Thyroid gland (tissue), 4 donors: ENCODE results near the gene WDR3. TPM values are rescaled to one million over a fixed set of nuclear protein-coding genes. Genes with fewer than 3 reads are reported as not detected.

ENCODE experiments used
- DNase-seq, 2 donors: peaks; one replicate each; pipeline ENCODE4 v3.0.0-alpha.2; 2019
- H3K27ac ChIP-seq, 3 donors: fragments of 200-600 bp; sonication (generic); 1 replicate in 2 of 3; 2 replicates in 1 of 3; pipeline ENCODE4 v1.5.1; 2016 to 2019; ENCODE audit warnings: mild to moderate bottlenecking in 1 of 3, moderate library complexity in 1 of 3
- H3K27me3 ChIP-seq: fragments of 200-600 bp; sonication (generic); one replicate; pipeline ENCODE4 v1.5.1; 2019
- H3K36me3 ChIP-seq, 2 donors: fragments of 200-600 bp; sonication (generic); one replicate each; pipeline ENCODE4 v1.5.1; 2016 to 2019
- H3K4me1 ChIP-seq, 2 donors: fragments of 200-600 bp; sonication (generic); one replicate each; pipeline ENCODE4 v1.5.1; 2017 to 2019
- H3K4me3 ChIP-seq, 3 donors: fragments of 200-600 bp; sonication (generic); replicated peaks in 1 of 3; 1 replicate in 2 of 3; 2 replicates in 1 of 3; pipeline ENCODE4 v1.5.1; 2016; ENCODE audit warnings: mild to moderate bottlenecking in 1 of 3
- H3K9me3 ChIP-seq: fragments of 200-600 bp; sonication (generic); one replicate; pipeline ENCODE4 v1.5.1; 2017
- CTCF ChIP-seq, 6 experiments: fragments of 200-600 bp in 3 of 6; fragments of 450-650 bp in 3 of 6; sonication (generic) in 3 of 6; IDR thresholded peaks; one replicate each; pipeline ENCODE4 v1.5.1; 2016 to 2019; ENCODE audit warnings: antibody characterized with exemption in 6 of 6, mild to moderate bottlenecking in 2 of 6, inconsistent platforms in 1 of 6, moderate library complexity in 1 of 6
- POLR2A ChIP-seq, 2 donors: fragments of 450-650 bp; IDR thresholded peaks; one replicate each; pipeline ENCODE4 v1.6.1; 2017; ENCODE audit warnings: antibody characterized with exemption in 2 of 2, mild to moderate bottlenecking in 2 of 2, moderate library complexity in 1 of 2
- WGBS, 2 donors: methylation state at CpG; one replicate each; pipeline ENCODE4 v1.1.5; 2017; 5-methylcytosine and 5-hydroxymethylcytosine counted together
- intact Hi-C: fragments of 100-400 bp; cut with DNase I; formaldehyde crosslinking; loops from one replicate; pipeline ENCODE4 v1.15.1; 2023
- total RNA-seq, 4 donors: library from RNA; depleted of rRNA; stranded (reverse); fragments of >200 nt; gene quantifications; one replicate each; pipeline ENCODE4 v1.2.3, GENCODE V29; 2016

Gene WDR3
- total RNA-seq, 4 donors from 2014 or later = 7.0 to 22.2 (median 19.1) TPM

GRCh38 chr1:118007391-118007790 lies 77.9 kb downstream of the WDR3 start:
- no peak for TF ChIP-seq POLR2A (IDR thresholded peaks at IDR 0.05)
- no peak for TF ChIP-seq CTCF (IDR thresholded peaks at IDR 0.05)
- DNase-seq = no peak

GRCh38 chr1:118008011-118008410 lies 78.5 kb downstream of the WDR3 start:
- no peak for TF ChIP-seq CTCF (IDR thresholded peaks at IDR 0.05)
- no peak for TF ChIP-seq POLR2A (IDR thresholded peaks at IDR 0.05)
- H3K27ac ChIP-seq = no peak overlapping the region
- WGBS, 2 donors = 87 to 92% methylated on average over 7 of the region's 7 CpGs
- no peaks in the 10 kb centered on the region for H3K4me1 ChIP-seq
- no peaks in the 10 kb centered on the region for H3K36me3 ChIP-seq
- no peaks in the 10 kb centered on the region for H3K27me3 ChIP-seq
- no peak for DNase-seq
- intact Hi-C loops = no loop called here
- H3K4me3 ChIP-seq = no peak overlapping the region
- H3K9me3 ChIP-seq = no peaks in the 10 kb centered on the region

More at GRCh38 chr1:118007391-118007790, 77.9 kb downstream of the WDR3 start:
- Histone ChIP-seq H3K4me3 (no peak overlapping the region), H3K4me1 (no peaks in the 10 kb centered on the region), H3K9me3 (no peaks in the 10 kb centered on the region), H3K36me3 (no peaks in the 10 kb centered on the region), H3K27me3 (no peaks in the 10 kb centered on the region), H3K27ac (no peak overlapping the region)
- 87 to 93% methylated on average over 2 of the region's 2 CpGs for WGBS, 2 donors
- intact Hi-C loops = no loop called here

GRCh38 chr1:118012515-118013124 lies 83.1 kb downstream of the WDR3 start:
- intact Hi-C loops = no loop called here
- Histone ChIP-seq H3K27me3 (no peaks in the 10 kb centered on the region), H3K36me3 (no peaks in the 10 kb centered on the region), H3K4me3 (no peak overlapping the region), H3K4me1 (no peaks in the 10 kb centered on the region), H3K27ac (no peak overlapping the region), H3K9me3 (no peaks in the 10 kb centered on the region)
- DNase-seq = no peak
- WGBS, 2 donors = 81 to 83% methylated on average over 6 of the region's 6 CpGs
- TF ChIP-seq POLR2A (IDR thresholded peaks at IDR 0.05) = no peak
- TF ChIP-seq CTCF (IDR thresholded peaks at IDR 0.05) = no peak

GRCh38 chr1:118013336-118013735 lies 83.8 kb downstream of the WDR3 start:
- no peak for DNase-seq
- H3K27ac ChIP-seq = no peak overlapping the region
- H3K27me3 ChIP-seq = no peaks in the 10 kb centered on the region
- TF ChIP-seq CTCF (IDR thresholded peaks at IDR 0.05) (no peak), POLR2A (IDR thresholded peaks at IDR 0.05) (no peak)
- 92 to 94% methylated on average over 6 of the region's 6 CpGs for WGBS, 2 donors
- intact Hi-C loops = no loop called here
- H3K36me3 ChIP-seq = no peaks in the 10 kb centered on the region
- H3K9me3 ChIP-seq = no peaks in the 10 kb centered on the region
- H3K4me1 ChIP-seq = no peaks in the 10 kb centered on the region
- no peak overlapping the region for H3K4me3 ChIP-seq

GRCh38 chr1:118013938-118014337 lies 84.4 kb downstream of the WDR3 start:
- Histone ChIP-seq H3K4me1 (no peaks in the 10 kb centered on the region), H3K27ac (no peak overlapping the region), H3K36me3 (no peaks in the 10 kb centered on the region), H3K9me3 (no peaks in the 10 kb centered on the region), H3K4me3 (no peak overlapping the region), H3K27me3 (no peaks in the 10 kb centered on the region)
- DNase-seq = no peak
- intact Hi-C loops = no loop called here
- TF ChIP-seq POLR2A (IDR thresholded peaks at IDR 0.05) (no peak), CTCF (IDR thresholded peaks at IDR 0.05) (no peak)

Other genes starting within 250 kb of the WDR3 start
- gene GDAP2, start 118 bp upstream of the WDR3 start, total RNA-seq = 10 to 100 TPM; 38.7 to 48.9 (median 47.6) TPM